ENCODE measurements around the gene MANBA. TPM values are rescaled to one million over a fixed set of nuclear protein-coding genes. Genes with fewer than 3 reads are reported as not detected.

Gene MANBA
- total RNA-seq, 1 experiment from 2014 or later = 21.4 TPM

DNA sequence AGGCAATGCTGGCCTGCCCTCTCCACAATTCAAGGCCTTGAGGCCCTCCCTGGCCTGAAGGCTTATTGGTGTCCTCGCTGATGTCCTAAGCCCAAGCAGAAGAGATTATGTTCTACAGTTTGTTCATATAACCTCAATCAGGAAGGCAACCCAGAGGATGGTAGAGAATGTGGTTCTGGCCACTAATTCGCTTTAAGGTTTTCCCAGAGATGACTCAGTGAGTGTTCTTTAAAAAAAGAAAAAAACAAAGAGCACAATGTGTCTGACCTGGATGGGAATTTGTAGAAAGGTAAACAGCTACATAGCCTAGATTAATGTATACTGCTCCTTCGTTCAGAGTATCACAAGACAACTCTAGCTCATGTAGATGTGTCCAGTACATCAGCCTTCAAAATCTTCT, 66.0 kb downstream of the MANBA start:
- Mint-ChIP-seq H3K27me3 (ENCODE audit: low read depth) (no peaks in the 10 kb centered on the region), H3K27ac (no peak overlapping the region), H3K4me1 (peaks cover 0 to 6% of the 10 kb centered on the region in 2 experiments; a peak in 1 of 4 replicates), H3K9me3 (no peaks in the 10 kb centered on the region), H3K36me3 (ENCODE audit: insufficient read depth in 1 of 3, low read depth in 3 of 3) (peaks cover under 1 to 6% (median 2%) of the 10 kb centered on the region in 3 experiments; a peak in 5 of 7 replicates), H3K4me3 (no peak overlapping the region)
- Histone ChIP-seq H2BK5ac (ENCODE audit: insufficient read length, low read length) (no peak overlapping the region), H2AFZ (ENCODE audit: low read length) (no peak overlapping the region), H4K20me1 (ENCODE audit: control insufficient read depth, insufficient read depth, insufficient read length) (no peaks in the 10 kb centered on the region), H3K18ac (ENCODE audit: insufficient read length, low read depth, low read length) (no peak overlapping the region), H3K4me2 (ENCODE audit: insufficient read depth, insufficient read length, low read length) (no peak overlapping the region), H2AK5ac (ENCODE audit: insufficient read length, low read length) (no peak overlapping the region), H3K27me3 (ENCODE audit: insufficient read depth, low read length) (no peaks in the 10 kb centered on the region), H3K79me2 (ENCODE audit: insufficient read depth, low read length) (no peaks in the 10 kb centered on the region), H4K8ac (replicated peaks; ENCODE audit: insufficient read length, low read depth, low read length) (no peak overlapping the region), H4K5ac (ENCODE audit: insufficient read length, low read depth, low read length) (no peak overlapping the region), H3K56ac (ENCODE audit: insufficient read length, low read depth, low read length) (no peak overlapping the region), H3K79me1 (ENCODE audit: insufficient read depth, low read depth, low read length, poor library complexity, severe bottlenecking) (no peaks in the 10 kb centered on the region), H3K4me1 (ENCODE audit: insufficient read depth, low read length) (no peaks in the 10 kb centered on the region), H3K9me3 (ENCODE audit: control insufficient read depth, low read depth, low read length) (no peaks in the 10 kb centered on the region), H2BK120ac (ENCODE audit: low read depth, low read length, poor library complexity, severe bottlenecking) (no peak overlapping the region), H2BK20ac (ENCODE audit: low read depth, low read length, poor library complexity, severe bottlenecking) (no peak overlapping the region), H3K9ac (ENCODE audit: extremely low read depth, insufficient read length, low read length) (no peak overlapping the region), H3T11ph (ENCODE audit: low read length) (no peak overlapping the region), H2BK15ac (ENCODE audit: low read depth, low read length) (no peak overlapping the region), H4K91ac (ENCODE audit: insufficient read length, low read depth, low read length) (no peak overlapping the region), H3K23me2 (ENCODE audit: insufficient read length, low read depth, low read length, poor library complexity, severe bottlenecking) (no peaks in the 10 kb centered on the region), H3K23ac (ENCODE audit: insufficient read length, low read depth, low read length) (no peak overlapping the region), H3K14ac (ENCODE audit: insufficient read depth, low read length) (no peak overlapping the region), H2BK12ac (ENCODE audit: insufficient read length, low read depth, low read length) (no peak overlapping the region), H3K27ac (ENCODE audit: insufficient read length, low read depth, low read length) (no peak overlapping the region), H3K4ac (ENCODE audit: low read depth, low read length) (no peak overlapping the region)
- DNase-seq = no peak
- WGBS (ENCODE audit: extremely low coverage, insufficient read length, low lambda C conversion rate) = no CpG with 5 or more reads among the region's 3 CpGs
- TF ChIP-seq, protein P1, sequence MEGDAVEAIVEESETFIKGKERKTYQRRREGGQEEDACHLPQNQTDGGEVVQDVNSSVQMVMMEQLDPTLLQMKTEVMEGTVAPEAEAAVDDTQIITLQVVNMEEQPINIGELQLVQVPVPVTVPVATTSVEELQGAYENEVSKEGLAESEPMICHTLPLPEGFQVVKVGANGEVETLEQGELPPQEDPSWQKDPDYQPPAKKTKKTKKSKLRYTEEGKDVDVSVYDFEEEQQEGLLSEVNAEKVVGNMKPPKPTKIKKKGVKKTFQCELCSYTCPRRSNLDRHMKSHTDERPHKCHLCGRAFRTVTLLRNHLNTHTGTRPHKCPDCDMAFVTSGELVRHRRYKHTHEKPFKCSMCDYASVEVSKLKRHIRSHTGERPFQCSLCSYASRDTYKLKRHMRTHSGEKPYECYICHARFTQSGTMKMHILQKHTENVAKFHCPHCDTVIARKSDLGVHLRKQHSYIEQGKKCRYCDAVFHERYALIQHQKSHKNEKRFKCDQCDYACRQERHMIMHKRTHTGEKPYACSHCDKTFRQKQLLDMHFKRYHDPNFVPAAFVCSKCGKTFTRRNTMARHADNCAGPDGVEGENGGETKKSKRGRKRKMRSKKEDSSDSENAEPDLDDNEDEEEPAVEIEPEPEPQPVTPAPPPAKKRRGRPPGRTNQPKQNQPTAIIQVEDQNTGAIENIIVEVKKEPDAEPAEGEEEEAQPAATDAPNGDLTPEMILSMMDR (conservative IDR thresholded peaks at IDR 0.05) = no peak
